ENCODE data around the gene TKFC.
A peak's percentile ranks its signal among the peaks of the same experiment; 100 is the strongest.

TKFC gene

GRCh38 chr11:61350336-61350735 lies 17.3 kb downstream of the TKFC start:
- no peak for ATAC-seq
- no peaks in the 10 kb centered on the region for H3K9me3 Mint-ChIP-seq
- peaks cover 6% of the 10 kb centered on the region for H3K4me1 Mint-ChIP-seq
- no peak overlapping the region for H3K4me3 Mint-ChIP-seq
- no peaks in the 10 kb centered on the region for H3K27me3 Mint-ChIP-seq
- DNase-seq, result no peak
- no peak overlapping the region for H3K27ac Mint-ChIP-seq

GRCh38 chr11:61350803-61351202 lies 17.8 kb downstream of the TKFC start:
- Mint-ChIP-seq H3K9me3 (no peaks in the 10 kb centered on the region), H3K4me1 (peaks cover 6% of the 10 kb centered on the region), H3K27ac (no peak overlapping the region), H3K27me3 (no peaks in the 10 kb centered on the region), H3K4me3 (no peak overlapping the region)
- ATAC-seq (no peak), DNase-seq (no peak)

- DNase-seq (no peak), ATAC-seq (no peak)
- Mint-ChIP-seq H3K4me1 (peaks cover 9% of the 10 kb centered on the region), H3K27me3 (no peaks in the 10 kb centered on the region), H3K4me3 (no peak overlapping the region), H3K9me3 (no peaks in the 10 kb centered on the region), H3K27ac (no peak overlapping the region)
These were observed 19.0 kb downstream of the TKFC start for GRCh38 chr11:61352038-61352437.

- Mint-ChIP-seq H3K27ac (peak overlapping the region in 1 of 2 donors; percentile 74), H3K4me1 (peaks cover 19% of the 10 kb centered on the region), H3K27me3 (no peaks in the 10 kb centered on the region), H3K4me3 (no peak overlapping the region), H3K9me3 (no peaks in the 10 kb centered on the region)
- DNase-seq (no peak), ATAC-seq (no peak)
These were observed 20.4 kb downstream of the TKFC start for GRCh38 chr11:61353131-61354067.

GRCh38 chr11:61354208-61354607 lies 21.2 kb downstream of the TKFC start:
- DNase-seq (no peak), ATAC-seq (no peak)
- no peaks in the 10 kb centered on the region for H3K27me3 Mint-ChIP-seq
- H3K4me3 Mint-ChIP-seq, result no peak overlapping the region
- no peak overlapping the region for H3K27ac Mint-ChIP-seq
- H3K9me3 Mint-ChIP-seq, result no peaks in the 10 kb centered on the region
- peaks cover 20% of the 10 kb centered on the region for H3K4me1 Mint-ChIP-seq

DNA sequence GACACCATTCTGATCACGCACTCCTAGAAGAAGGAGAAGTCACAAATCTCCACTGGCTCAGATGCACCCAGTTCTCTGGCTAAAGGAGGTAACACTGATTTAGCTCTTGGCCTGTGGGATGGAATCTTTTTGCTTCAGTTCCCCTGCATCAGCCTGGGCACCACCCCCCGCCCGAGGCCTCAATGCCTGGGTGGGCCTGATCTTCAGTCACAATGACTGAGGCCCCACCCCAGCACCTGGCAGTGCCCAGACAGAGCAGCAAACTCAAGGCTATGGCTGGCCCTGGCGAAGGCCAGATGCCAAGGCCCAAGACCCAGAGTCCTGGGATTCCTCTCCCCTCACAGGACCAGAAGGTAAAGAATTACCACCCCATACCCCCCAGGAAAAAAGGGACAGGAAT lies 23.7 kb downstream of the TKFC start:
- DNase-seq, result no peak
- Mint-ChIP-seq H3K4me3 (no peak overlapping the region), H3K27ac (peak overlapping the region; percentile 20 to 43), H3K27me3 (no peaks in the 10 kb centered on the region), H3K4me1 (peaks cover 40% of the 10 kb centered on the region), H3K9me3 (no peaks in the 10 kb centered on the region)
- no peak for ATAC-seq

DNA sequence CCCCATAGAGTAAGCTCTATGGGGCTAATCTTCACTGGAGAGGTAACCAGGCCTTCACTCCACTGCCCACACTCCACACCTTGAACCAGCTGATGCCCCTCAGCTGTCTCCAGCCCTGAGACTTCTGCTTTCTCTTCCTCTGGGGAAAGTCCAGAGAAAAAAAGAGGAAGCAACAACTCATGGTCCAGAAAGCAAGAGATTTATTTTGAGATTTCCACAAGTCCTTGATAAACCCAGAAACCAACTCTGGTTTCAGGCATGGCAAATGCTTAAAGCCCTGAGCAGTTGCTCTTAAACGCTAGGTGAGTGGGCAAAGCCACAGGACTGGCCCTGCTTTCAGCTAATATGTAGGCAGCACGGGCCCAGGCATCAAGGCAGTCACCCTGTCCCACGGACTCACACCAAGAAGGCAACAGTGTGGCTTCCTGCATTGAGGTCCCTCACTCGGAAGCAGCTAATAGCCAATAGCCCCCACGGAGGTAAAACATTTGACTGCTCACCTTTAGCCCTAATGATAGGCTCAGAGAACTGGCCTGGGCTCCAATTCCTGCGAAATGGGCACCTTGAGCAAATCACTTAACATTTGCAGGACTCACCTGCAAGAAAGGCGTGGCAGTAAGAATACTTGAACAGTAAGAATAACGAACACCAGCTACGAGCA lies 24.3 kb downstream of the TKFC start:
- Mint-ChIP-seq H3K9me3 (no peaks in the 10 kb centered on the region), H3K4me1 (peaks cover 40% of the 10 kb centered on the region), H3K27me3 (no peaks in the 10 kb centered on the region), H3K27ac (peak overlapping the region; percentile 19 to 74), H3K4me3 (no peak overlapping the region)
- DNase-seq (no peak), ATAC-seq (no peak)

- H3K27ac Mint-ChIP-seq, result peak overlapping the region in 1 of 2 donors; percentile 74
- peaks cover 45% of the 10 kb centered on the region for H3K4me1 Mint-ChIP-seq
- H3K4me3 Mint-ChIP-seq, result no peak overlapping the region
- no peaks in the 10 kb centered on the region for H3K27me3 Mint-ChIP-seq
- DNase-seq (no peak), ATAC-seq (no peak)
- H3K9me3 Mint-ChIP-seq, result no peaks in the 10 kb centered on the region
These were observed 24.8 kb downstream of the TKFC start for GRCh38 chr11:61357894-61358239.

GRCh38 chr11:61358566-61358965 lies 25.5 kb downstream of the TKFC start:
- Mint-ChIP-seq H3K4me3 (no peak overlapping the region), H3K27ac (no peak overlapping the region), H3K9me3 (no peaks in the 10 kb centered on the region), H3K27me3 (no peaks in the 10 kb centered on the region), H3K4me1 (peaks cover 48% of the 10 kb centered on the region)
- DNase-seq (no peak), ATAC-seq (no peak)

DNA sequence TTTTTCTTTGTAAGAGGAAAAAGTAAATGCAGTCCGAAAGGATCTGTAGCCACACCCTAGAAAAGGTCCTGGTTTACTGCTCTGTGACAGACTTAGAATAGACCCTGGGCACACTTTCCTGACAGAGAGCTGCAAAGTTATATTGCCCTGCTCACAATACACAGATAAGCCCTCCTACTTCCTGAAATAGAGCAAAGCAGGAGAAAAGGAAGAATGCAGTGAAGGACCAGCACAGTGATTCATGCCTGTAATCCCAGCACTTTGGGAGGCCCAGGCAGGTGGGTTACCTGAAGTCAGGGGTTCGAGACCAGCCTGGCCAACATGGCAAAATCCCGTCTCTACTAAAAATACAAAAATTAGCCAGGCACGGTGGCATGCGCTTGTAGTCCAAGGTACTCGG lies 26.5 kb downstream of the TKFC start:
- Mint-ChIP-seq H3K9me3 (no peaks in the 10 kb centered on the region), H3K4me1 (peaks cover 53% of the 10 kb centered on the region), H3K4me3 (peak overlapping the region in 1 of 2 donors; percentile 95), H3K27me3 (no peaks in the 10 kb centered on the region), H3K27ac (peak overlapping the region in 1 of 2 donors; percentile 7)
- DNase-seq, result no peak
- no peak for ATAC-seq

GRCh38 chr11:61361237-61361740 lies 28.3 kb downstream of the TKFC start:
- peak; percentile 2 for ATAC-seq
- Mint-ChIP-seq H3K27ac (peak overlapping the region; percentile 98 to 99), H3K27me3 (no peaks in the 10 kb centered on the region), H3K4me3 (peak overlapping the region; percentile 95 to 98), H3K4me1 (peaks cover 53% of the 10 kb centered on the region), H3K9me3 (no peaks in the 10 kb centered on the region)
- no peak for DNase-seq

DNA sequence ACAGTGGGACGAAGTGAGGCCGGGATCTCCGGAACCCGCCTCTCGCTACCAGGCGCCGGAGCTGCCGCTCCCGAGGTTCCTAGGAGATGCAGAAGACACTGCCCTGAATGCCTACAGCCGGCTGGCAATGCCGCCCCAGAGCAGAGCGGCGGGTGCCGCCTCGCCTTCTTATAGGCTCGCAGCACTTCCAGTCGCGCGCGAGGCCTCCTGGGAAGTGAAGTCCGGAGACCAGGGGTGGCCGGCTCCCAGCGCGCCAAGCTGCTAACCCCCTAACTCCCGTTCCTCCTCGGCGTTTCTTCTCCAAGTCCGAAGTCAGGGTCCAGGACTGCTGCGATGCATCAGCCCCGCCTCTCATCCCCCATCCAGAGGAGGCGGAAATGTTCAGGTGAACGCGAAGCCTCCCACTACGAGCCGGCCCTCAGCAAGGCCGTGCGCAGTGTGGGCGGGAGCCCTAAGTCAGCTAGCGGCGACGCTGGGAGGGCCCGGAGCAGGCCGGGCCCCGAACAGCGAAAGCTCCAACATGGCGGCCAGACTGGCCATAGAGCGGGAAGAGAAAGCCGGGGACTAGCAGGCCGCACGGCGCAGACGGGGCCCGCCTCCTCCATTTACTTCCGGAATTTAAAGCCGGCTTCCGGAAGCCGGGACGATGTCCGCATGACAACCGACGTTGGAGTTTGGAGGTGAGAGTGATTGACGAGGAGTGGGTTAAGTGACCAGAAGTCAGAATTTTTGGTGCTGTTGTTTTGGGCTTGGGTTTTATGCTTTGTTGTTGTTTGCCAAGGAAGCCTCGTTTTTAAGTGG lies 28.9 kb downstream of the TKFC start, which contains the start of the genes CYB561A3 and TMEM138:
TSS of gene CYB561A3 (minus strand) at position 142 of the 801 bp plus-strand sequence. CDS start 5,169 bp downstream, outside the sequence.
TSS of gene TMEM138 (plus strand) at position 634 of the 801 bp plus-strand sequence. CDS start 2,017 bp downstream, outside the sequence.
- ATAC-seq, result peak; percentile 96
- peak within 1 kb of the TSS; percentile 95 to 98 for H3K4me3 Mint-ChIP-seq
- H3K27ac Mint-ChIP-seq, result peak within 1 kb of the TSS; percentile 98 to 99

DNA sequence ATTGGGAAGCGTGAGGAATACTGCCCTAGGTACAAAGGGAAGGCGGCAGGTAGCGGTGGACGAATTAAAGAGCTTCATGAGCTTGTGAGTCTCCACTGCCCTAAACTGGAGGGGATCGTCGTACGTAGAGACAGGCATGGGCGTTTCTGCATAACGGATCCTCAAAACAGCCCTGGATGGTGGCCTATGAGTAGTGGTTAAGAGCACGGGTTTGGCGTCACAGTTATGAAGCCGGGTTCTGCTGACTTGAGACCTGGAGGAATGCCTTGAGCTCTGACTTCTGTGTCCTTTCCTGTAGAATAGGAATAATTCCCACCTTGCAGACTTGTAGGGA lies 29.5 kb downstream of the TKFC start:
- H3K9me3 Mint-ChIP-seq, result no peaks in the 10 kb centered on the region
- H3K4me1 Mint-ChIP-seq, result peaks cover 45% of the 10 kb centered on the region
- H3K4me3 Mint-ChIP-seq, result peak overlapping the region; percentile 95 to 98
- ATAC-seq, result peak; percentile 39
- DNase-seq, result peak in 1 of 2 donors; percentile 40
- H3K27me3 Mint-ChIP-seq, result no peaks in the 10 kb centered on the region
- peak overlapping the region; percentile 98 to 99 for H3K27ac Mint-ChIP-seq

More for the DNA sequence above, 28.9 kb downstream of the TKFC start, which contains the start of the genes CYB561A3 and TMEM138:
- peaks cover 50% of the 10 kb centered on the region for H3K4me1 Mint-ChIP-seq
- H3K27me3 Mint-ChIP-seq, result no peaks in the 10 kb centered on the region
- DNase-seq, result peak; percentile 93 to 96
- no peaks in the 10 kb centered on the region for H3K9me3 Mint-ChIP-seq

GRCh38 chr11:61364012-61364675 lies 31.1 kb downstream of the TKFC start:
- Mint-ChIP-seq H3K4me3 (peak overlapping the region in 1 of 2 donors; percentile 29), H3K4me1 (peaks cover 39% of the 10 kb centered on the region), H3K9me3 (no peaks in the 10 kb centered on the region), H3K27me3 (no peaks in the 10 kb centered on the region), H3K27ac (peak overlapping the region in 1 of 2 donors; percentile 76)
- no peak for ATAC-seq
- no peak for DNase-seq

DNA sequence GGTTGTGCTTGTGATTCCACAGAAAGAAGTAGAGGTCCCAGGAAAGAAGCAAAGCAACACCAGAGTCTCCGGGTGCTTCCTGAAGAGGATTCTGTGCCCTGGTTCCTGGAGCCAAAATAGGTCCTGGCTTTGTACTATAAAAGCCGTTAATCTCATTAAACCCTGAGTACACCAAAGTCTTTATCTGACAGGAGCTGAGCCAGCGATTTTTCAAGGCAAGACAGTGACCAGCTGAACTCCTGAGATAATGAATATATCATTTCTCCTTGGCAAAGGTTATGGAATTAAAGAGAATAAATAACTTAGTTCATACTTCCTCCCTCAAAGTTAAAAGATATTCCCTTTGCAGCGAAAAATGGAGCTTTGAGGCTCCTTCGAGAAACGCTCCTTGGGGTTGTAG lies 34.4 kb downstream of the TKFC start:
- ATAC-seq (no peak), DNase-seq (no peak)
- H3K4me1 Mint-ChIP-seq, result peaks cover 35% of the 10 kb centered on the region
- H3K4me3 Mint-ChIP-seq, result no peak overlapping the region
- no peak overlapping the region for H3K27ac Mint-ChIP-seq
- no peaks in the 10 kb centered on the region for H3K27me3 Mint-ChIP-seq
- H3K9me3 Mint-ChIP-seq, result no peaks in the 10 kb centered on the region

All from stimulated activated naive CD8-positive, alpha-beta T cell treated with anti-CD3 and anti-CD28 coated beads, Interleukin-15, amount 100 ng/mL, for 72 hours (primary cell).